DOHH2 (cell line): ENCODE results near the gene PCARE.

Source experiments
- CTCF ChIP-seq: fragments of 200-600 bp; sonication (generic); IDR thresholded peaks from one replicate; pipeline ENCODE4 v1.5.1; 2014; ENCODE audit warnings: antibody characterized with exemption, mild to moderate bottlenecking, low read depth, low read length; ENCODE audit not compliant: poor library complexity, severe bottlenecking
- EZH2phosphoT487 ChIP-seq: fragments of 200-600 bp; sonication (generic); IDR thresholded peaks from 2 replicates; pipeline ENCODE4 v1.6.1; 2017; ENCODE audit warnings: borderline replicate concordance, mild to moderate bottlenecking, antibody characterized with exemption, low read length, moderate library complexity, mixed read lengths

GRCh38 chr2:29082804-29083495, 8.6 kb upstream of the PCARE start:
- TF ChIP-seq CTCF: no peak
- TF ChIP-seq EZH2phosphoT487: no peak
